CD4-positive, alpha-beta memory T cell (primary cell): ENCODE measurements around the gene MAST3. TPM values are rescaled to one million over a fixed set of nuclear protein-coding genes. Genes with fewer than 3 reads are reported as not detected.

ENCODE experiments used
- CTCF ChIA-PET: fragments of 350-600 bp; sonication (Branson Sonifier 250); formaldehyde crosslinking; loops from one replicate; lab custom pipeline; 2021; ENCODE audit warnings: inconsistent platforms; ENCODE audit not compliant: partially characterized antibody; lab: Charles Lee
- POLR2A ChIA-PET: fragments of 350-600 bp; sonication (Branson Sonifier 250); formaldehyde crosslinking; loops from one replicate; lab custom pipeline; 2021; ENCODE audit not compliant: partially characterized antibody; lab: Charles Lee
- DNase-seq, 5 donors: peaks; one replicate each; pipeline versions ENCODE4 v3.0.0 to v3.0.0-alpha.2; 2020 to 2022; ENCODE audit warnings: mixed read lengths in 1 of 5
- H3K27ac ChIP-seq: one replicate; pipeline ENCODE4 v1.7.0; 2013; ENCODE audit warnings: low read depth, low read length
- H3K27me3 ChIP-seq: 2 replicates; pipeline ENCODE4 v1.7.0; 2013; ENCODE audit warnings: mild to moderate bottlenecking, low read length, moderate library complexity; ENCODE audit not compliant: insufficient read depth
- H3K36me3 ChIP-seq: 2 replicates; pipeline ENCODE4 v1.7.0; 2013; ENCODE audit warnings: mild to moderate bottlenecking, low read length, moderate library complexity; ENCODE audit not compliant: insufficient read depth
- H3K4me1 ChIP-seq: 2 replicates; pipeline ENCODE4 v1.7.0; 2013; ENCODE audit warnings: mild to moderate bottlenecking, low read length, moderate library complexity; ENCODE audit not compliant: insufficient read depth
- H3K4me3 ChIP-seq, 2 donors: one replicate each; pipeline ENCODE4 v1.7.0; 2013; ENCODE audit warnings: low read length in 2 of 2, mild to moderate bottlenecking in 1 of 2
- H3K9me3 ChIP-seq, 2 donors: one replicate each; pipeline ENCODE4 v1.7.0; 2013; ENCODE audit warnings: low read length in 2 of 2, control low read depth in 1 of 2; ENCODE audit not compliant: control insufficient read depth in 1 of 2
- H3K27ac Mint-ChIP-seq, 7 donors: one replicate each; pipeline ENCODE4 v1.8.0; 2020 to 2021; ENCODE audit warnings: mixed read lengths in 7 of 7, mild to moderate bottlenecking in 6 of 7, inconsistent platforms in 3 of 7, moderate library complexity in 3 of 7
- H3K27me3 Mint-ChIP-seq, 2 donors: one replicate each; pipeline ENCODE4 v1.8.0; 2020 to 2021; ENCODE audit warnings: mixed read lengths in 2 of 2
- H3K36me3 Mint-ChIP-seq, 2 donors: one replicate each; pipeline ENCODE4 v1.8.0; 2020 to 2021; ENCODE audit warnings: mixed read lengths in 2 of 2, inconsistent platforms in 1 of 2, mild to moderate bottlenecking in 1 of 2
- H3K4me1 Mint-ChIP-seq, 4 donors: one replicate each; pipeline ENCODE4 v1.8.0; 2020 to 2021; ENCODE audit warnings: mixed read lengths in 4 of 4, mild to moderate bottlenecking in 1 of 4
- H3K4me3 Mint-ChIP-seq, 8 donors: one replicate each; pipeline ENCODE4 v1.8.0; 2020 to 2021; ENCODE audit warnings: mixed read lengths in 8 of 8, mild to moderate bottlenecking in 7 of 8, moderate library complexity in 6 of 8, inconsistent platforms in 3 of 8
- H3K9me3 Mint-ChIP-seq, 8 donors: one replicate each; pipeline ENCODE4 v1.8.0; 2020 to 2021; ENCODE audit warnings: mixed read lengths in 8 of 8, mild to moderate bottlenecking in 5 of 8, inconsistent platforms in 3 of 8, moderate library complexity in 1 of 8
- intact Hi-C: fragments of 100-400 bp; cut with micrococcal nuclease; formaldehyde crosslinking; loops from one replicate; pipeline ENCODE4 v1.15.1; 2023
- polyA plus RNA-seq, 2 donors: library from polyadenylated mRNA; unstranded; fragments of 300-500 nt; fragmentation: Illumina TruSeq; gene quantifications; one replicate each; pipeline ENCODE4 v1.2.3, GENCODE V29; 2021
- total RNA-seq, 2 experiments: library from RNA; stranded (reverse); gene quantifications; one replicate each; pipeline ENCODE4 v1.2.3, GENCODE V29; 2021

The MAST3 gene
- total and polyA plus RNA-seq, 4 experiments from 2014 or later: 4.3 to 53.9 (median 34.2) TPM

GRCh38 chr19:18065173-18065495 lies 32.4 kb upstream of the MAST3 start:
- Mint-ChIP-seq H3K36me3 (peaks cover 22 to 39% of the 10 kb centered on the region in 2 donors), H3K4me1 (peaks cover 0 to 4% (median 1%) of the 10 kb centered on the region in 4 donors), H3K4me3 (no peak overlapping the region), H3K27me3 (no peaks in the 10 kb centered on the region), H3K9me3 (no peaks in the 10 kb centered on the region), H3K27ac (peak overlapping the region in 3 of 7 donors; percentile 70 to 87 (median 77))
- Histone ChIP-seq H3K27ac (no peak overlapping the region), H3K9me3 (no peaks in the 10 kb centered on the region), H3K4me1 (no peaks in the 10 kb centered on the region), H3K36me3 (peaks cover 30% of the 10 kb centered on the region), H3K4me3 (no peak overlapping the region), H3K27me3 (no peaks in the 10 kb centered on the region)
- no peak for DNase-seq
- POLR2A ChIA-PET: no interaction called here
- intact Hi-C loops: loop anchor here (10.0 kb wide), 1 partner anchor 50 kb away; no protein-coding TSS in a partner anchor
- CTCF ChIA-PET: interaction anchor here (2.6 kb wide), 1 partner anchor 58 kb away, joined by 8 read pairs; the partner anchor contains the start of gene ARRDC2

- Mint-ChIP-seq H3K4me1 (peaks cover 4 to 6% (median 5%) of the 10 kb centered on the region in 4 donors), H3K27ac (peak overlapping the region in 2 of 7 donors; percentile 48 to 76), H3K9me3 (no peaks in the 10 kb centered on the region), H3K27me3 (no peaks in the 10 kb centered on the region), H3K4me3 (no peak overlapping the region), H3K36me3 (peaks cover 24 to 41% of the 10 kb centered on the region in 2 donors)
- Histone ChIP-seq H3K27ac (no peak overlapping the region), H3K9me3 (no peaks in the 10 kb centered on the region), H3K36me3 (peaks cover 43% of the 10 kb centered on the region), H3K4me3 (no peak overlapping the region), H3K27me3 (no peaks in the 10 kb centered on the region), H3K4me1 (peaks cover 6% of the 10 kb centered on the region)
- POLR2A ChIA-PET: no interaction called here
- CTCF ChIA-PET: no interaction called here
- intact Hi-C loops: loop anchor here (10.0 kb wide), 1 partner anchor 46 kb away; no protein-coding TSS in a partner anchor
- no peak for DNase-seq
Measured at GRCh38 chr19:18068395-18068794, 29.2 kb upstream of the MAST3 start.

- Histone ChIP-seq H3K27me3 (no peaks in the 10 kb centered on the region), H3K9me3 (no peaks in the 10 kb centered on the region), H3K36me3 (peaks cover 45% of the 10 kb centered on the region), H3K4me3 (no peak overlapping the region), H3K4me1 (peaks cover 11% of the 10 kb centered on the region), H3K27ac (no peak overlapping the region)
- H3K36me3 Mint-ChIP-seq: peaks cover 28 to 45% of the 10 kb centered on the region in 2 donors
- H3K4me3 Mint-ChIP-seq: no peak overlapping the region
- CTCF ChIA-PET: no interaction called here
- H3K27ac Mint-ChIP-seq: no peak overlapping the region
- H3K4me1 Mint-ChIP-seq: peaks cover 8 to 14% (median 12%) of the 10 kb centered on the region in 4 donors
- DNase-seq: no peak
- no peaks in the 10 kb centered on the region for H3K27me3 Mint-ChIP-seq
- intact Hi-C loops: loop anchor here (10.0 kb wide), 1 partner anchor 45 kb away; no protein-coding TSS in a partner anchor
- POLR2A ChIA-PET: no interaction called here
- H3K9me3 Mint-ChIP-seq: no peaks in the 10 kb centered on the region
Measured at GRCh38 chr19:18069383-18069782, 28.2 kb upstream of the MAST3 start.

- peak overlapping the region in 2 of 7 donors; percentile 42 to 60 for H3K27ac Mint-ChIP-seq
Measured at GRCh38 chr19:18070181-18070580, 27.4 kb upstream of the MAST3 start.

GRCh38 chr19:18072335-18072734 lies 25.2 kb upstream of the MAST3 start:
- peak overlapping the region in 1 of 7 donors; percentile 48 for H3K27ac Mint-ChIP-seq

More at GRCh38 chr19:18070181-18070580, 27.4 kb upstream of the MAST3 start:
- ChIA-PET POLR2A (no interaction called here), CTCF (interaction anchor here (1.3 kb wide), 1 partner anchor 19 kb away, joined by 4 read pairs; no protein-coding TSS in a partner anchor)
- Histone ChIP-seq H3K27ac (no peak overlapping the region), H3K4me1 (peaks cover 11% of the 10 kb centered on the region), H3K9me3 (no peaks in the 10 kb centered on the region), H3K36me3 (peaks cover 38% of the 10 kb centered on the region), H3K27me3 (no peaks in the 10 kb centered on the region), H3K4me3 (no peak overlapping the region)
- Mint-ChIP-seq H3K4me3 (no peak overlapping the region), H3K9me3 (no peaks in the 10 kb centered on the region), H3K27me3 (no peaks in the 10 kb centered on the region), H3K36me3 (peaks cover 23 to 39% of the 10 kb centered on the region in 2 donors), H3K4me1 (peaks cover 7 to 14% (median 12%) of the 10 kb centered on the region in 4 donors)
- DNase-seq: no peak
- intact Hi-C loops: no loop called here

GRCh38 chr19:18073197-18073596 lies 24.4 kb upstream of the MAST3 start:
- H3K36me3 ChIP-seq: peaks cover 47% of the 10 kb centered on the region
- CTCF ChIA-PET: no interaction called here
- H3K4me3 Mint-ChIP-seq: peak overlapping the region in 3 of 8 donors; percentile 5 to 72 (median 41)
- H3K4me3 ChIP-seq: no peak overlapping the region
- H3K9me3 Mint-ChIP-seq: no peaks in the 10 kb centered on the region
- intact Hi-C loops: no loop called here
- no peaks in the 10 kb centered on the region for H3K27me3 ChIP-seq
- peak overlapping the region in 6 of 7 donors; percentile 49 to 88 (median 80) for H3K27ac Mint-ChIP-seq
- H3K9me3 ChIP-seq: no peaks in the 10 kb centered on the region
- H3K4me1 ChIP-seq: peaks cover 11% of the 10 kb centered on the region
- DNase-seq: no peak
- H3K4me1 Mint-ChIP-seq: peaks cover 7 to 18% (median 12%) of the 10 kb centered on the region in 4 donors
- no peaks in the 10 kb centered on the region for H3K27me3 Mint-ChIP-seq
- H3K36me3 Mint-ChIP-seq: peaks cover 33 to 45% of the 10 kb centered on the region in 2 donors
- H3K27ac ChIP-seq: no peak overlapping the region
- POLR2A ChIA-PET: no interaction called here

More at GRCh38 chr19:18072335-18072734, 25.2 kb upstream of the MAST3 start:
- H3K4me3 ChIP-seq: no peak overlapping the region
- no peak for DNase-seq
- ChIA-PET POLR2A (interaction anchor here (0.6 to 1.4 kb wide), 2 partner anchors 27 to 134 kb away, joined by 3 read pairs; no protein-coding TSS in a partner anchor), CTCF (interaction anchor here (0.6 to 1.3 kb wide), 3 partner anchors 11 to 213 kb away, joined by 3 to 5 read pairs (median 3); no protein-coding TSS in a partner anchor)
- Mint-ChIP-seq H3K9me3 (no peaks in the 10 kb centered on the region), H3K4me1 (peaks cover 7 to 18% (median 12%) of the 10 kb centered on the region in 4 donors), H3K36me3 (peaks cover 30 to 40% of the 10 kb centered on the region in 2 donors), H3K4me3 (no peak overlapping the region), H3K27me3 (no peaks in the 10 kb centered on the region)
- peaks cover 47% of the 10 kb centered on the region for H3K36me3 ChIP-seq
- H3K27ac ChIP-seq: no peak overlapping the region
- peaks cover 11% of the 10 kb centered on the region for H3K4me1 ChIP-seq
- no peaks in the 10 kb centered on the region for H3K9me3 ChIP-seq
- H3K27me3 ChIP-seq: no peaks in the 10 kb centered on the region
- intact Hi-C loops: no loop called here

GRCh38 chr19:18074192-18074591 lies 23.4 kb upstream of the MAST3 start:
- H3K36me3 ChIP-seq: peaks cover 44% of the 10 kb centered on the region
- Mint-ChIP-seq H3K36me3 (peaks cover 36 to 43% of the 10 kb centered on the region in 2 donors), H3K4me1 (peaks cover 7 to 18% (median 12%) of the 10 kb centered on the region in 4 donors), H3K4me3 (no peak overlapping the region), H3K27ac (peak overlapping the region in 3 of 7 donors; percentile 21 to 53 (median 51)), H3K27me3 (no peaks in the 10 kb centered on the region), H3K9me3 (no peaks in the 10 kb centered on the region)
- intact Hi-C loops: no loop called here
- H3K9me3 ChIP-seq: no peaks in the 10 kb centered on the region
- no peak for DNase-seq
- CTCF ChIA-PET: no interaction called here
- POLR2A ChIA-PET: interaction anchor here (1.0 kb wide), 1 partner anchor 35 kb away, joined by 3 read pairs; no protein-coding TSS in a partner anchor
- peaks cover 11% of the 10 kb centered on the region for H3K4me1 ChIP-seq
- no peak overlapping the region for H3K4me3 ChIP-seq
- H3K27me3 ChIP-seq: no peaks in the 10 kb centered on the region
- no peak overlapping the region for H3K27ac ChIP-seq
